SK-N-SH (cell line): ENCODE results near the gene E2F4. TPM values are rescaled to one million over a fixed set of nuclear protein-coding genes. Genes with fewer than 3 reads are reported as not detected.

Experiments
- CTCF ChIA-PET: fragments of 300-600, 350-600 bp; formaldehyde crosslinking; extraction: SDS; loops from one replicate; lab custom pipeline; 2021; lab: Yijun Ruan, JAX
- POLR2A ChIA-PET: fragments of 350-600 bp; sonication (Branson Sonifier 250); formaldehyde crosslinking; extraction: SDS; loops from one replicate; lab custom pipeline; 2020; ENCODE audit warnings: antibody characterized with exemption, inconsistent platforms; lab: Yijun Ruan, JAX
- DNase-seq: peaks from one replicate; pipeline ENCODE4 v3.0.0; 2012
- H2AFZ ChIP-seq: fragments of 200-600 bp; sonication (generic); 2 replicates; pipeline ENCODE4 v1.8.1; 2016; ENCODE audit warnings: antibody characterized with exemption, mild to moderate bottlenecking, low read depth
- H3F3A ChIP-seq: fragments of 200-600 bp; sonication (generic); replicated peaks from 2 replicates; pipeline ENCODE3; 2016; ENCODE audit warnings: antibody characterized with exemption, mild to moderate bottlenecking; ENCODE audit not compliant: insufficient read depth
- H3K27ac ChIP-seq, 2 experiments: fragments of 200-500 bp in 1 of 2; fragments of 200-600 bp in 1 of 2; sonication (Bioruptor generic) in 1 of 2; sonication (generic), shearing (Covaris generic) in 1 of 2; 2 replicates each; pipeline versions ENCODE4 v1.5.1 to v1.6.1; 2014 to 2016; ENCODE audit warnings: low read depth in 2 of 2, inconsistent platforms in 1 of 2, low read length in 1 of 2, mild to moderate bottlenecking in 1 of 2, mixed read lengths in 1 of 2
- H3K27me3 ChIP-seq: fragments of 200-600 bp; sonication (generic), shearing (Covaris generic); 2 replicates; pipeline ENCODE4 v1.6.1; 2016; ENCODE audit warnings: mixed run types; ENCODE audit not compliant: insufficient read depth
- H3K36me3 ChIP-seq, 2 experiments: fragments of 200-500 bp in 1 of 2; fragments of 200-600 bp in 1 of 2; sonication (Bioruptor generic) in 1 of 2; sonication (generic) in 1 of 2; replicated peaks in 1 of 2; 2 replicates each; pipeline versions ENCODE3 to v1.5.1; 2014 to 2016; ENCODE audit warnings: low read length in 1 of 2, mild to moderate bottlenecking in 1 of 2; ENCODE audit not compliant: insufficient read depth in 2 of 2, control insufficient read depth in 1 of 2
- H3K4me1 ChIP-seq, 2 experiments: fragments of 200-500 bp in 1 of 2; fragments of 200-600 bp in 1 of 2; sonication (Bioruptor generic) in 1 of 2; sonication (generic), shearing (Covaris generic) in 1 of 2; 2 replicates each; pipeline versions ENCODE4 v1.5.1 to v1.6.1; 2014 to 2016; ENCODE audit warnings: low read depth in 1 of 2, low read length in 1 of 2, mixed run types in 1 of 2; ENCODE audit not compliant: insufficient read depth in 2 of 2, control insufficient read depth in 1 of 2
- H3K4me2 ChIP-seq: fragments of 200-600 bp; sonication (generic), shearing (Covaris generic); 2 replicates; pipeline ENCODE4 v1.6.1; 2017; ENCODE audit warnings: mixed run types
- H3K4me3 ChIP-seq, 2 experiments: fragments of 200-500 bp in 1 of 2; fragments of 200-600 bp in 1 of 2; sonication (Bioruptor generic) in 1 of 2; sonication (generic), shearing (Covaris generic) in 1 of 2; 2 replicates each; pipeline versions ENCODE4 v1.5.1 to v1.8.1; 2014 to 2016; ENCODE audit warnings: low read depth in 2 of 2, inconsistent platforms in 1 of 2, low read length in 1 of 2, mild to moderate bottlenecking in 1 of 2, mixed read lengths in 1 of 2, moderate library complexity in 1 of 2
- H3K79me2 ChIP-seq: fragments of 200-600 bp; sonication (generic); 2 replicates; pipeline ENCODE4 v1.8.1; 2017; ENCODE audit warnings: mild to moderate bottlenecking; ENCODE audit not compliant: insufficient read depth
- H3K9ac ChIP-seq: fragments of 200-600 bp; sonication (generic); 2 replicates; pipeline ENCODE4 v1.6.1; 2017; ENCODE audit warnings: mixed run types
- H3K9me2 ChIP-seq: fragments of 200-600 bp; sonication (generic); 2 replicates; pipeline ENCODE4 v1.6.1; 2017; ENCODE audit warnings: mixed run types
- H3K9me3 ChIP-seq: fragments of 200-600 bp; sonication (generic); 2 replicates; pipeline ENCODE4 v1.6.1; 2017; ENCODE audit warnings: mixed run types, mild to moderate bottlenecking, moderate library complexity
- H4K20me1 ChIP-seq: fragments of 200-600 bp; sonication (generic); 2 replicates; pipeline ENCODE4 v1.6.1; 2017; ENCODE audit warnings: mild to moderate bottlenecking, mixed run types; ENCODE audit not compliant: insufficient read depth
- CHD2 ChIP-seq: fragments of 150-350 bp; IDR thresholded peaks from 2 replicates; pipeline ENCODE4 v1.6.1; 2018; ENCODE audit warnings: low read length; ENCODE audit not compliant: partially characterized antibody
- ELF1 ChIP-seq: IDR thresholded peaks from 2 replicates; pipeline ENCODE4 v1.4.0; 2012
- FOXM1 ChIP-seq: IDR thresholded peaks from 2 replicates; pipeline ENCODE4 v1.4.0; 2012; ENCODE audit warnings: low read depth, mild to moderate bottlenecking
- GABPA ChIP-seq: IDR thresholded peaks from 2 replicates; pipeline ENCODE4 v1.4.0; 2012; ENCODE audit warnings: low read depth, mild to moderate bottlenecking
- GATA2 ChIP-seq: sonication (generic); formaldehyde crosslinking; IDR thresholded peaks from 2 replicates; pipeline ENCODE4 v1.5.0; 2020; ENCODE audit warnings: mild to moderate bottlenecking, missing genetic modification reagents
- MAX ChIP-seq: IDR thresholded peaks from 2 replicates; pipeline ENCODE4 v1.4.0; 2012; ENCODE audit warnings: low read depth
- MEF2A ChIP-seq: IDR thresholded peaks from 2 replicates; pipeline ENCODE4 v1.4.0; 2012; ENCODE audit warnings: low read depth, borderline replicate concordance
- NFIC ChIP-seq: IDR thresholded peaks from 2 replicates; pipeline ENCODE4 v1.4.0; 2012; ENCODE audit warnings: borderline replicate concordance
- RFX5 ChIP-seq: IDR thresholded peaks from 2 replicates; pipeline ENCODE4 v1.6.1; 2012; ENCODE audit warnings: mild to moderate bottlenecking, improper control_type of control experiment, low read length
- SIN3A ChIP-seq: IDR thresholded peaks from 2 replicates; pipeline ENCODE4 v1.6.1; 2012; ENCODE audit warnings: low read depth, mild to moderate bottlenecking, low read length, moderate library complexity, borderline replicate concordance
- WGBS: methylation state at CpG from one replicate; pipeline ENCODE4 v1.1.6; 2017; ENCODE audit warnings: low lambda C conversion rate; 5-methylcytosine and 5-hydroxymethylcytosine counted together
- polyA plus RNA-seq, 3 experiments: library from polyadenylated mRNA; depleted of rRNA; stranded (reverse); fragments of >200 nt; gene quantifications; 2 replicates each; pipeline ENCODE4 v1.2.3, GENCODE V29; 2012
- TF ChIP-seq, protein P1 (sequence below): IDR thresholded peaks from 2 replicates; pipeline ENCODE4 v1.4.0; 2012; ENCODE audit warnings: low read depth, borderline replicate concordance
- TF ChIP-seq, protein P2 (sequence below): fragments of 150-350 bp; IDR thresholded peaks from 2 replicates; pipeline ENCODE4 v1.6.1; 2016; ENCODE audit warnings: mild to moderate bottlenecking, low read depth, low read length
- TF ChIP-seq, protein P3 (sequence below): fragments of 150-350 bp; IDR thresholded peaks from 2 replicates; pipeline ENCODE4 v1.6.1; 2017; ENCODE audit warnings: antibody characterized with exemption, low read length, low read depth, borderline replicate concordance

Gene E2F4
- polyA plus RNA-seq, 1 of the 3 experiments (the other 2 are of a cell fraction), result 168 TPM

GRCh38 chr16:67166598-67167168 is 25.3 kb upstream of the E2F4 start (continued):
- TF ChIP-seq, protein P1, sequence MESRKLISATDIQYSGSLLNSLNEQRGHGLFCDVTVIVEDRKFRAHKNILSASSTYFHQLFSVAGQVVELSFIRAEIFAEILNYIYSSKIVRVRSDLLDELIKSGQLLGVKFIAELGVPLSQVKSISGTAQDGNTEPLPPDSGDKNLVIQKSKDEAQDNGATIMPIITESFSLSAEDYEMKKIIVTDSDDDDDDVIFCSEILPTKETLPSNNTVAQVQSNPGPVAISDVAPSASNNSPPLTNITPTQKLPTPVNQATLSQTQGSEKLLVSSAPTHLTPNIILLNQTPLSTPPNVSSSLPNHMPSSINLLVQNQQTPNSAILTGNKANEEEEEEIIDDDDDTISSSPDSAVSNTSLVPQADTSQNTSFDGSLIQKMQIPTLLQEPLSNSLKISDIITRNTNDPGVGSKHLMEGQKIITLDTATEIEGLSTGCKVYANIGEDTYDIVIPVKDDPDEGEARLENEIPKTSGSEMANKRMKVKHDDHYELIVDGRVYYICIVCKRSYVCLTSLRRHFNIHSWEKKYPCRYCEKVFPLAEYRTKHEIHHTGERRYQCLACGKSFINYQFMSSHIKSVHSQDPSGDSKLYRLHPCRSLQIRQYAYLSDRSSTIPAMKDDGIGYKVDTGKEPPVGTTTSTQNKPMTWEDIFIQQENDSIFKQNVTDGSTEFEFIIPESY, result no peak
- TF ChIP-seq, all 33 proteins: peak for 0

DNA sequence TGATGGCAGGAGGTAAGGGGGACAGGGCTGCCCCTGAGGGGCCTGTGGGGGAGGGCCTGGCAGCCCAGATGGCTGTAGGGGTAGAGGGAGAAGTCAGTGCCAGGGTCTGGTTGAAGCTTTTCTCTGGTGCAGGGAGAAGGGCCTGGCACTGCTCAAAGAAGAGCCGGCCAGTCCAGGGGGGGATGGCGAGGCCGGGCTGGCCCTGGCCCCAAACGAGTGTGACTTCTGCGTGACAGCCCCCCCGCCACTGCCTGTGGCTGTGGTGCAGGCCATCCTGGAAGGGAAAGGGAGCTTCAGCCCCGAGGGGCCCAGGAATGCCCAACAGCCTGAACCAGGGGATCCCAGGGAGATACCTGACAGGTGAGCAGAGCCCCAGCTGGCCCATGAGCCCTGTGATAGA is 24.4 kb upstream of the E2F4 start:
- Histone ChIP-seq H3K9ac (no peak overlapping the region), H3K36me3 (no peaks in the 10 kb centered on the region), H3K79me2 (peaks cover 7% of the 10 kb centered on the region; the same call in 1 of the 2 replicates), H2AFZ (no peak overlapping the region), H3K9me3 (no peaks in the 10 kb centered on the region), H3K4me2 (no peak overlapping the region), H4K20me1 (no peaks in the 10 kb centered on the region), H3K4me3 (no peak overlapping the region), H3K4me1 (peaks cover 21 to 37% of the 10 kb centered on the region in 2 experiments; a peak in 2 of 4 replicates), H3K9me2 (no peaks in the 10 kb centered on the region), H3F3A (peaks cover 19% of the 10 kb centered on the region), H3K27me3 (no peaks in the 10 kb centered on the region), H3K27ac (no peak overlapping the region)
- no peak for DNase-seq
- ChIA-PET CTCF (interaction anchor here (0.7 to 2.3 kb wide), 6 partner anchors 11 to 214 kb away, joined by 3 to 13 read pairs (median 4); no protein-coding TSS in a partner anchor), POLR2A (no interaction called here)
- WGBS, result 93% methylated on average over 4 of the region's 7 CpGs
- TF ChIP-seq GATA2 (CRISPR knock-in tag), result no peak
- TF ChIP-seq MEF2A, result no peak
- TF ChIP-seq ELF1, result no peak
- TF ChIP-seq RFX5, result no peak
- TF ChIP-seq SIN3A, result no peak
- no peak for TF ChIP-seq CHD2
- TF ChIP-seq MAX, result no peak
- no peak for TF ChIP-seq GABPA
- TF ChIP-seq NFIC, result no peak
- TF ChIP-seq, protein P2, sequence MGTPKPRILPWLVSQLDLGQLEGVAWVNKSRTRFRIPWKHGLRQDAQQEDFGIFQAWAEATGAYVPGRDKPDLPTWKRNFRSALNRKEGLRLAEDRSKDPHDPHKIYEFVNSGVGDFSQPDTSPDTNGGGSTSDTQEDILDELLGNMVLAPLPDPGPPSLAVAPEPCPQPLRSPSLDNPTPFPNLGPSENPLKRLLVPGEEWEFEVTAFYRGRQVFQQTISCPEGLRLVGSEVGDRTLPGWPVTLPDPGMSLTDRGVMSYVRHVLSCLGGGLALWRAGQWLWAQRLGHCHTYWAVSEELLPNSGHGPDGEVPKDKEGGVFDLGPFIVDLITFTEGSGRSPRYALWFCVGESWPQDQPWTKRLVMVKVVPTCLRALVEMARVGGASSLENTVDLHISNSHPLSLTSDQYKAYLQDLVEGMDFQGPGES, result no peak
- TF ChIP-seq, protein P1, result no peak
- TF ChIP-seq, protein P3, sequence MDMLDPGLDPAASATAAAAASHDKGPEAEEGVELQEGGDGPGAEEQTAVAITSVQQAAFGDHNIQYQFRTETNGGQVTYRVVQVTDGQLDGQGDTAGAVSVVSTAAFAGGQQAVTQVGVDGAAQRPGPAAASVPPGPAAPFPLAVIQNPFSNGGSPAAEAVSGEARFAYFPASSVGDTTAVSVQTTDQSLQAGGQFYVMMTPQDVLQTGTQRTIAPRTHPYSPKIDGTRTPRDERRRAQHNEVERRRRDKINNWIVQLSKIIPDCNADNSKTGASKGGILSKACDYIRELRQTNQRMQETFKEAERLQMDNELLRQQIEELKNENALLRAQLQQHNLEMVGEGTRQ, result no peak
- TF ChIP-seq FOXM1, result no peak
